ENCODE data around the gene FGFRL1. TPM values are rescaled to one million over a fixed set of nuclear protein-coding genes. Genes with fewer than 3 reads are reported as not detected.

FGFRL1 gene
- total RNA-seq, 1 donor from 2014 or later: 16.9 TPM

DNA sequence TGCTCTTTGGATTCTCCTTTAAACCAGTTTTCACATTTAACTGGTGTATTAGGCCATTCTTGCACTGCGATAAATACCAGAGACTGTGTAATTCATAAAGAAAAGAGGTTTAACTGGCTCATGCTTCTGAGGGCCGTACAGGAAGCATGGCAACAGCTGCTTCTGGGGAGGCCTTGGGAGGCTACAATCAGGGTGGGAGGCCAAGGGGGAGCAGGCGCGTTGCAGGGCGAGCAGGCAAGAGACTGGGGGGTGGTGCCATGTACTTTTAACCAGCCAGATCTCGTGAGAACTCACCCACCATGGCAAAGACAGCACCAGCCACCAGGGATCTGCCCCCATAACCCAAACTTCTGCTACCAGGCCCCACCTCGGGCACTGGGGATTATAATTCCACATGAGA, 63.8 kb downstream of the FGFRL1 start:
- DNase-seq (ENCODE audit: low read depth in 2 of 2): no peak

DNA sequence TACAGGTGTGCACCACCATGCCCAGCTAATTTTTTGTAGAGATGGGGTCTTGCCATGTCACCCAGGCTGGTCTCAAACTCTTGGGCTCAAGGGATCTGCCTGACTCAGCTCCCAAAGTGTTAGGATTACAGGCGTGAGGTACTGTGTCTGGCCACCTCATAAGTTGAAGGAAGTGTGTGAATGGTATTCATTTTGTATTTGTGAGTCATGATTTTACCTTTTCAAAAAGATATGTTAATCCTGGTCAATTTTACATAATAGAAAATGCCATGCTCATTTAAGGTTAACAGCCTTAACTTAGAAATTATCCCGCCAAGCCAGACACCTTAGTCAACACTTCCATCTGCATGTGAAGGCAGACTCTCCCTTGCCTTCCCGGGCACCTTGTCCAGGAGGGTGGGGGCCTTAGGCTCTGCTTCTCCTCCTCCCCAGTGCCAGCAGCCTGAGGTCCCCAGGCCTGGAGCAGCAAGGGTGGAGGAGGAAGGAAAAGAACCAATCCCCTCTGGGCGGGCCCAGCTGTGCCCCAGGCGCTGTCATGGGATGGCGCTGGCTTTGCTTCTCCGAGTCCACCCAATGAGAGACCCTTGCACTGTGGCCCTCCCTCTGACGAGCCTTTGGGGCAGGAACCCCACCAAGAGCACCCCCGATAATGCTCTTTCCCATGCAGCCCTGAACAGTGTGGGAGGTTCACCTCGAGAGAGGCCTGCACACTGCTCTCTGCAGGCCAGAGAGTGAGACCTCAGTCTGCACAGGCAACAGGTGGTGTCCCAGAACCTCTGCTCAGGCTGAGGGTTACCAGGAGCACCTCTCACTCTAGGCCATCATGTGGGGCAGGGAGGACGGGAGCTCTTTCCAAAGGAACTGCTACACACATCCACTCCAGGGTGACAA, 64.6 kb downstream of the FGFRL1 start:
- DNase-seq (ENCODE audit: low read depth in 2 of 2): no peak

Other genes starting within 250 kb of the FGFRL1 start
- gene CPLX1, start 185.5 kb upstream of the FGFRL1 start, total RNA-seq: not detected in 2 replicates
- gene GAK, start 79.3 kb upstream of the FGFRL1 start, total RNA-seq: 42.1 and 74.8 TPM in 2 replicates
- gene TMEM175, start 79.2 kb upstream of the FGFRL1 start, total RNA-seq: 7.2 and 8.5 TPM in 2 replicates
- 11.1 and 18.3 TPM in 2 replicates for gene DGKQ, start 38.1 kb upstream of the FGFRL1 start, total RNA-seq
- gene IDUA, start 24.6 kb upstream of the FGFRL1 start, total RNA-seq: 4.8 and 9.5 TPM in 2 replicates
- under 0.01 and 0.20 TPM in 2 replicates for gene SLC26A1, start 18.2 kb upstream of the FGFRL1 start, total RNA-seq
- 0.22 and 0.79 TPM in 2 replicates for gene RNF212, start 101.9 kb downstream of the FGFRL1 start, total RNA-seq
- 0.40 and 0.65 TPM in 2 replicates for gene SPON2, start 161.0 kb downstream of the FGFRL1 start, total RNA-seq
- 166 and 239 TPM in 2 replicates for gene CTBP1, start 237.5 kb downstream of the FGFRL1 start, total RNA-seq

Data from lung microvascular endothelial cell (primary cell).